Uterus (tissue), 2 donors: ENCODE data around the gene ALOX5AP.

Experiments
- CTCF ChIP-seq, 4 experiments: fragments of 200-600 bp in 2 of 4; fragments of 450-650 bp in 2 of 4; sonication (generic) in 2 of 4; IDR thresholded peaks; one replicate each; pipeline ENCODE4 v1.5.1; 2016 to 2019; ENCODE audit warnings: antibody characterized with exemption in 4 of 4, mild to moderate bottlenecking in 2 of 4, moderate library complexity in 1 of 4
- POLR2A ChIP-seq, 2 donors: fragments of 450-650 bp; IDR thresholded peaks; one replicate each; pipeline ENCODE4 v1.6.1; 2016; ENCODE audit warnings: antibody characterized with exemption in 2 of 2, mild to moderate bottlenecking in 1 of 2, moderate library complexity in 1 of 2

GRCh38 chr13:30696278-30697176 is 38.8 kb upstream of the ALOX5AP start:
- TF ChIP-seq CTCF (IDR thresholded peaks at IDR 0.05) (no peak), POLR2A (IDR thresholded peaks at IDR 0.05) (no peak)
